ENCODE results near the gene PLEKHG2.
"Not testable (repeated sequence)": the region's sequence is repeated elsewhere in the genome, so short reads cannot be mapped to it uniquely, and the experiment has no call there.

The PLEKHG2 gene

GRCh38 chr19:39448271-39448670, 35.8 kb downstream of the PLEKHG2 start:
- no peak for DNase-seq

GRCh38 chr19:39449116-39449797, 36.8 kb downstream of the PLEKHG2 start:
- no peak for DNase-seq

- not testable (repeated sequence) for DNase-seq
Measured at GRCh38 chr19:39451257-39451656, 38.8 kb downstream of the PLEKHG2 start.

GRCh38 chr19:39463403-39463802, 50.9 kb downstream of the PLEKHG2 start:
- DNase-seq = no peak

- no peak for DNase-seq
Measured at GRCh38 chr19:39465956-39466747, 53.7 kb downstream of the PLEKHG2 start.

- DNase-seq = no peak
Measured at GRCh38 chr19:39467941-39468340, 55.5 kb downstream of the PLEKHG2 start.

- no peak for DNase-seq
Measured at GRCh38 chr19:39469036-39469435, 56.6 kb downstream of the PLEKHG2 start.

- DNase-seq = no peak
Measured at GRCh38 chr19:39469567-39469966, 57.1 kb downstream of the PLEKHG2 start.

- no peak for DNase-seq
Measured at GRCh38 chr19:39470724-39471339, 58.4 kb downstream of the PLEKHG2 start.

- DNase-seq = no peak
Measured at GRCh38 chr19:39471756-39472536, 59.5 kb downstream of the PLEKHG2 start.

- no peak for DNase-seq
Measured at GRCh38 chr19:39472746-39473442, 60.4 kb downstream of the PLEKHG2 start.

- no peak for DNase-seq
Measured at GRCh38 chr19:39473443-39473960, 61.0 kb downstream of the PLEKHG2 start.

- peak; percentile 62 for DNase-seq
Measured at GRCh38 chr19:39474139-39474620, 61.7 kb downstream of the PLEKHG2 start.

- no peak for DNase-seq
Measured at GRCh38 chr19:39475748-39476147, 63.3 kb downstream of the PLEKHG2 start.

Measured in CD4-positive, alpha-beta T cell treated with Interleukin-15 for 1 hour (primary cell).